K562 (cell line): ENCODE data around the gene CAMK2G. TPM values are rescaled to one million over a fixed set of nuclear protein-coding genes. Genes with fewer than 3 reads are reported as not detected.

Experiments used
- ARID1B ChIP-seq: fragments of 450-650 bp; IDR thresholded peaks from 2 replicates; pipeline ENCODE4 v1.6.1; 2016; ENCODE audit warnings: antibody characterized with exemption, mild to moderate bottlenecking, inconsistent platforms
- CBX1 ChIP-seq: sonication (generic); IDR thresholded peaks from 2 replicates; pipeline ENCODE4 v1.6.1; 2016; ENCODE audit warnings: antibody characterized with exemption, low read depth, mild to moderate bottlenecking
- DPF2 ChIP-seq: fragments of 450-650 bp; IDR thresholded peaks from 2 replicates; pipeline ENCODE4 v1.6.1; 2016
- EP400 ChIP-seq: fragments of 450-650 bp; IDR thresholded peaks from 2 replicates; pipeline ENCODE4 v1.6.1; 2017; ENCODE audit warnings: antibody characterized with exemption, mild to moderate bottlenecking, moderate library complexity
- FOXA3 ChIP-seq, 2 experiments: fragments of 450-650 bp in 1 of 2; sonication (generic) in 1 of 2; formaldehyde crosslinking; IDR thresholded peaks in 1 of 2; conservative IDR thresholded peaks in 1 of 2; 2 replicates each; pipeline versions ENCODE4 v1.4.0 to v1.8.0; 2020 to 2022; ENCODE audit warnings: mild to moderate bottlenecking in 2 of 2, missing genetic modification reagents in 1 of 2
- HNRNPUL1 ChIP-seq: fragments of 200-400 bp; formaldehyde crosslinking; IDR thresholded peaks from 2 replicates; pipeline ENCODE4 v1.6.1; 2017; ENCODE audit warnings: low read length
- KLF10 ChIP-seq: fragments of 250-450 bp; sonication (Bioruptor Pico); IDR thresholded peaks from 2 replicates; pipeline ENCODE4 v1.6.1; 2021; ENCODE audit warnings: matching md5 sums
- MAFK ChIP-seq: IDR thresholded peaks from 2 replicates; pipeline ENCODE4 v1.6.1; 2011; ENCODE audit warnings: low read length, improper control_type of control experiment
- NELFE ChIP-seq: IDR thresholded peaks from 2 replicates; pipeline ENCODE4 v1.6.1; 2011; ENCODE audit warnings: mild to moderate bottlenecking; ENCODE audit not compliant: insufficient read depth, insufficient read length
- SMARCA4 ChIP-seq: fragments of 450-650 bp; IDR thresholded peaks from 2 replicates; pipeline ENCODE4 v1.6.1; 2016
- XRCC5 ChIP-seq: fragments of 200-400 bp; formaldehyde crosslinking; IDR thresholded peaks from 2 replicates; pipeline ENCODE4 v1.6.1; 2017; ENCODE audit warnings: low read depth, mild to moderate bottlenecking, low read length
- YY1 ChIP-seq, 3 experiments: IDR thresholded peaks; 2 replicates each; pipeline ENCODE4 v1.6.1; 2011; ENCODE audit warnings: low read length in 2 of 3, mild to moderate bottlenecking in 2 of 3, moderate library complexity in 2 of 3, borderline replicate concordance in 1 of 3, control low read depth in 1 of 3, low read depth in 1 of 3; ENCODE audit not compliant: insufficient read depth in 3 of 3, insufficient replicate concordance in 2 of 3, control insufficient read depth in 1 of 3, insufficient read length in 1 of 3; ENCODE audit errors: extremely low read depth in 1 of 3
- ZBTB49 ChIP-seq: sonication (generic); formaldehyde crosslinking; IDR thresholded peaks from 2 replicates; pipeline ENCODE4 v1.8.0; 2022; ENCODE audit warnings: missing genetic modification reagents, mild to moderate bottlenecking, borderline replicate concordance
- ZC3H11A ChIP-seq: IDR thresholded peaks from 2 replicates; pipeline ENCODE4 v1.6.1; 2012; ENCODE audit warnings: low read depth, low read length, improper control_type of control experiment
- ZNF253 ChIP-seq: fragments of 250-450 bp; sonication (Bioruptor Pico); conservative IDR thresholded peaks from 2 replicates; pipeline ENCODE4 v1.6.1; 2021; ENCODE audit warnings: mild to moderate bottlenecking
- ZNF444 ChIP-seq: fragments of 250-450 bp; sonication (Bioruptor Pico); IDR thresholded peaks from 2 replicates; pipeline ENCODE4 v1.4.0; 2020; ENCODE audit warnings: mild to moderate bottlenecking, moderate library complexity
- polyA plus RNA-seq, 8 experiments: library from polyadenylated mRNA; depleted of rRNA in 4 of 8; stranded (reverse) in 5 of 8; unstranded in 3 of 8; fragments of >200 nt; fragmentation: Nextera tagmentation in 2 of 8; fragmentation: Illumina TruSeq in 1 of 8; extraction: Ambion mirVana in 2 of 8; extraction: Trizol in 1 of 8; gene quantifications; 2 replicates each; pipeline versions ENCODE4 v1.2.1 to v1.2.3, GENCODE V29; 2011 to 2014; ENCODE audit warnings: inconsistent platforms in 1 of 8, missing spikeins in 1 of 8
- total RNA-seq, 7 experiments: library from RNA; depleted of rRNA in 6 of 7; stranded (reverse); fragments of >200 nt in 6 of 7; fragmentation: Illumina TruSeq in 2 of 7; extraction: Trizol in 2 of 7; gene quantifications; 2 replicates each; pipeline versions ENCODE4 v1.2.1 to v1.2.3, GENCODE V29; 2011 to 2021; ENCODE audit warnings: low replicate concordance in 1 of 7
- TF ChIP-seq, protein P1 (sequence below): fragments of 200-400 bp; formaldehyde crosslinking; IDR thresholded peaks from 2 replicates; pipeline ENCODE4 v1.6.1; 2017; ENCODE audit warnings: mild to moderate bottlenecking, low read depth, low read length, moderate library complexity
- TF ChIP-seq, protein P2 (sequence below): sonication (generic); formaldehyde crosslinking; IDR thresholded peaks from 2 replicates; pipeline ENCODE4 v1.8.0; 2022; ENCODE audit warnings: missing genetic modification reagents, mild to moderate bottlenecking, borderline replicate concordance
- TF ChIP-seq, protein P3 (sequence below): fragments of 250-450 bp; sonication (Bioruptor Pico); IDR thresholded peaks from 2 replicates; pipeline ENCODE4 v1.5.0; 2020; ENCODE audit warnings: mild to moderate bottlenecking, borderline replicate concordance

CAMK2G gene
- total and polyA plus RNA-seq, 9 of the 15 experiments (the other 6 are each of a cell fraction or from before 2014, with no cell fraction given): 9.0 to 37.9 (median 32.6) TPM

- 0 out of 2 replicates have a peak, but pooled peaks have one; percentile 13 for TF ChIP-seq SMARCA4
- TF ChIP-seq, protein P1, sequence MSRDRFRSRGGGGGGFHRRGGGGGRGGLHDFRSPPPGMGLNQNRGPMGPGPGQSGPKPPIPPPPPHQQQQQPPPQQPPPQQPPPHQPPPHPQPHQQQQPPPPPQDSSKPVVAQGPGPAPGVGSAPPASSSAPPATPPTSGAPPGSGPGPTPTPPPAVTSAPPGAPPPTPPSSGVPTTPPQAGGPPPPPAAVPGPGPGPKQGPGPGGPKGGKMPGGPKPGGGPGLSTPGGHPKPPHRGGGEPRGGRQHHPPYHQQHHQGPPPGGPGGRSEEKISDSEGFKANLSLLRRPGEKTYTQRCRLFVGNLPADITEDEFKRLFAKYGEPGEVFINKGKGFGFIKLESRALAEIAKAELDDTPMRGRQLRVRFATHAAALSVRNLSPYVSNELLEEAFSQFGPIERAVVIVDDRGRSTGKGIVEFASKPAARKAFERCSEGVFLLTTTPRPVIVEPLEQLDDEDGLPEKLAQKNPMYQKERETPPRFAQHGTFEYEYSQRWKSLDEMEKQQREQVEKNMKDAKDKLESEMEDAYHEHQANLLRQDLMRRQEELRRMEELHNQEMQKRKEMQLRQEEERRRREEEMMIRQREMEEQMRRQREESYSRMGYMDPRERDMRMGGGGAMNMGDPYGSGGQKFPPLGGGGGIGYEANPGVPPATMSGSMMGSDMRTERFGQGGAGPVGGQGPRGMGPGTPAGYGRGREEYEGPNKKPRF: no peak
- TF ChIP-seq, protein P2, sequence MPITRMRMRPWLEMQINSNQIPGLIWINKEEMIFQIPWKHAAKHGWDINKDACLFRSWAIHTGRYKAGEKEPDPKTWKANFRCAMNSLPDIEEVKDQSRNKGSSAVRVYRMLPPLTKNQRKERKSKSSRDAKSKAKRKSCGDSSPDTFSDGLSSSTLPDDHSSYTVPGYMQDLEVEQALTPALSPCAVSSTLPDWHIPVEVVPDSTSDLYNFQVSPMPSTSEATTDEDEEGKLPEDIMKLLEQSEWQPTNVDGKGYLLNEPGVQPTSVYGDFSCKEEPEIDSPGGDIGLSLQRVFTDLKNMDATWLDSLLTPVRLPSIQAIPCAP (CRISPR knock-in tag): no peak
- TF ChIP-seq ZBTB49: 0 out of 2 replicates have a peak, but pooled peaks have one; percentile 76
- no peak for TF ChIP-seq CBX1
- no peak for TF ChIP-seq ARID1B
- TF ChIP-seq, protein P3, sequence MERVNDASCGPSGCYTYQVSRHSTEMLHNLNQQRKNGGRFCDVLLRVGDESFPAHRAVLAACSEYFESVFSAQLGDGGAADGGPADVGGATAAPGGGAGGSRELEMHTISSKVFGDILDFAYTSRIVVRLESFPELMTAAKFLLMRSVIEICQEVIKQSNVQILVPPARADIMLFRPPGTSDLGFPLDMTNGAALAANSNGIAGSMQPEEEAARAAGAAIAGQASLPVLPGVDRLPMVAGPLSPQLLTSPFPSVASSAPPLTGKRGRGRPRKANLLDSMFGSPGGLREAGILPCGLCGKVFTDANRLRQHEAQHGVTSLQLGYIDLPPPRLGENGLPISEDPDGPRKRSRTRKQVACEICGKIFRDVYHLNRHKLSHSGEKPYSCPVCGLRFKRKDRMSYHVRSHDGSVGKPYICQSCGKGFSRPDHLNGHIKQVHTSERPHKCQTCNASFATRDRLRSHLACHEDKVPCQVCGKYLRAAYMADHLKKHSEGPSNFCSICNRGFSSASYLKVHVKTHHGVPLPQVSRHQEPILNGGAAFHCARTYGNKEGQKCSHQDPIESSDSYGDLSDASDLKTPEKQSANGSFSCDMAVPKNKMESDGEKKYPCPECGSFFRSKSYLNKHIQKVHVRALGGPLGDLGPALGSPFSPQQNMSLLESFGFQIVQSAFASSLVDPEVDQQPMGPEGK (CRISPR knock-in tag): no peak
- no peak for TF ChIP-seq NELFE
- no peak for TF ChIP-seq EP400
- TF ChIP-seq KLF10 (CRISPR knock-in tag): no peak
- TF ChIP-seq FOXA3 (CRISPR knock-in tag; conservative IDR thresholded peaks at IDR 0.05 in 1 of 2, IDR thresholded peaks at IDR 0.05 in 1 of 2): peak in 1 of 2 experiments; percentile 65; a peak in 1 of 4 replicates
- TF ChIP-seq DPF2: 0 out of 2 replicates have a peak, but pooled peaks have one; percentile 37
- 0 out of 2 replicates have a peak, but pooled peaks have one; percentile 0 for TF ChIP-seq XRCC5
- TF ChIP-seq ZC3H11A: 0 out of 2 replicates have a peak, but pooled peaks have one; percentile 19
- TF ChIP-seq HNRNPUL1: no peak
- no peak for TF ChIP-seq ZNF444
- TF ChIP-seq ZNF253: no peak
- no peak for TF ChIP-seq YY1 (IDR thresholded peaks at IDR 0.05; ENCODE audit: borderline replicate concordance in 1 of 3, control insufficient read depth in 1 of 3, extremely low read depth in 1 of 3, insufficient read depth in 3 of 3, insufficient read length in 1 of 3, insufficient replicate concordance in 2 of 3, low read depth in 1 of 3, low read length in 2 of 3)
- no peak; the same call in 1 of the 2 replicates for TF ChIP-seq MAFK
Observed at GRCh38 chr10:73771722-73772280, 102.6 kb downstream of the CAMK2G start (continued).
